HG03442 (cell line): ENCODE results near the gene BLID.

Source experiments
- ATAC-seq: cut with Tn5 transposase; IDR thresholded peaks from one replicate; pipeline ENCODE4 v1.9.1; 2021; ENCODE audit warnings: mild to moderate bottlenecking, moderate library complexity; ENCODE audit not compliant: unreplicated experiment

BLID gene

GRCh38 chr11:122085264-122085663 lies 30.8 kb downstream of the BLID start:
- no peak for ATAC-seq

DNA sequence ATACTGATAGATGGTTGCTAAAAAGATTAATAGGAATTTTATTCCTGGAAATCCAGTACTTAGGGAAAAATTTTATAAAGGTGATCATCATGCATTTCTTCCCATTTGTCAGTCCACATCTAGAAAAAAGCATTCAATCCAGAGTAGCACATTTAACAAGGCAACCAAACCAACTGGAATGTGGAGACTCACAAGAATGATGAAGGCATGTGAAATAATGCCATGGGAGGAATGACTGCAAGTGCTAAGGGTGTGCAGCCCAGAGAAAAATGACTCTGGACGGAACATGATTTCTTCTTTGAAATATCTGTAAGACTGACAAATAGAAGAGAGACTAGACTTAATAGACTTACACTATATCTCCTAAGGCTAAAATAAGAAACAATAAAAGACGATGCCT lies 33.8 kb downstream of the BLID start:
- ATAC-seq, result no peak

DNA sequence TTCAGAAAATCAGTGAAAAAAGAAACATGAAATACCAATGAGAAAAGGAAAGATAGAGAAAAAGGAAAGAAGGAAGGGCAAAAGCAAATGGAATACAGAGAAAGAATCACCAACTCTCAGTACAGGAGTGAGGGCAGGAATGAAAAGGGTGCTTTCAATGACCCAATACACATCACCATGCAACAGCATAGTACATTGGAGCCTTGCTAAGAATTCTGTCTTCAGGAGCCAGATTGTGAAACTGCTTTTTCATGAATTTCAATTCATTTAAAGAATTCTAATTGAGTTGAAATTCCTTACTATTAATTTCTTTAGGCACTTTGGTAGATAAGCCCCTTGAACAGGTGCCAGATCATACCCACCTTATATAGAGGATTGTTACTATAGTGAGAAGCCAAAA lies 34.9 kb downstream of the BLID start:
- ATAC-seq, result no peak

GRCh38 chr11:122077459-122077858 lies 38.6 kb downstream of the BLID start:
- no peak for ATAC-seq

GRCh38 chr11:122076512-122077120 lies 39.4 kb downstream of the BLID start:
- ATAC-seq, result no peak

- ATAC-seq, result no peak
Observed at GRCh38 chr11:122075016-122075415, 41.0 kb downstream of the BLID start.

DNA sequence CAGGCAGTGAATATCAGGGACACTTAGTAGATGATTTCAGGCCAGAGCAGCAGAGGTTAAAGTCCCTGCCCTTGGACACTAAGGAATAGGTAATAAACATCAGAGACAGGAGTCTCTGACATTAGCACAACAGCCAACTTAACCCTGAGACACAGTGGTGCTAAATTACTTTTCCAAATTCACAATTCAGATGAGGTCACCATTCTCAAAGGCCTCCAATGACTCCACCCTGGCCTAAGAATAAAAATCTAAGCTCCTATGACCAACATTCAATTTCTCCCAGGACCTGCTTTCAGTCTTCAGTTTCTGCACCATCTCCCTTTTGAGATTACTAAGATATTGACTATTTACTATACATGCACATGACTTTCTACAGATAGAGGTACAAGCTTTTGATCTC lies 42.0 kb downstream of the BLID start:
- ATAC-seq, result no peak

DNA sequence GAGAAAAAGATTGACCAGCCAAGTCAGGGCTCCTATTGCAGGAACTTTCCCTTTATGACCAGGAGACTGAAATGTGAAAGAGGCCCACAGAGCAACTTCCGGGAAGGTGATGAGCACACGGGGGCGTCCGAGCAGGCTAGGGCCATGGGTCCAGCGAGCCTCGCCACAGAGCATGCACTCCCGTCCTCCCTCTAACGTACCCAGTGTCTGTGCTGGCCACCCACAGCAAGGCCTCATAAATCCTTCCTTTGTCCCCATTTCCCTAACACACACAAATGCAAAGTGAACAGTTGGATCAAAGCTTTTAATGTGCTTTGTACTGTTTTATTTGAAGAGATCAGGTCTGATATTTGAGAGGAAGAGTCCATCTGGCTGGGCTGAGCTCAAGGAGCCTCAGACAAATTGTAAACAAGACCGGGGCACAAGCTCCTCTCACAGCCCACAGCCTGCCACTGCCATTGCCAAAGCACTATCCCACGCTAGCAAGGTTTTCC lies 44.3 kb downstream of the BLID start:
- ATAC-seq, result no peak

DNA sequence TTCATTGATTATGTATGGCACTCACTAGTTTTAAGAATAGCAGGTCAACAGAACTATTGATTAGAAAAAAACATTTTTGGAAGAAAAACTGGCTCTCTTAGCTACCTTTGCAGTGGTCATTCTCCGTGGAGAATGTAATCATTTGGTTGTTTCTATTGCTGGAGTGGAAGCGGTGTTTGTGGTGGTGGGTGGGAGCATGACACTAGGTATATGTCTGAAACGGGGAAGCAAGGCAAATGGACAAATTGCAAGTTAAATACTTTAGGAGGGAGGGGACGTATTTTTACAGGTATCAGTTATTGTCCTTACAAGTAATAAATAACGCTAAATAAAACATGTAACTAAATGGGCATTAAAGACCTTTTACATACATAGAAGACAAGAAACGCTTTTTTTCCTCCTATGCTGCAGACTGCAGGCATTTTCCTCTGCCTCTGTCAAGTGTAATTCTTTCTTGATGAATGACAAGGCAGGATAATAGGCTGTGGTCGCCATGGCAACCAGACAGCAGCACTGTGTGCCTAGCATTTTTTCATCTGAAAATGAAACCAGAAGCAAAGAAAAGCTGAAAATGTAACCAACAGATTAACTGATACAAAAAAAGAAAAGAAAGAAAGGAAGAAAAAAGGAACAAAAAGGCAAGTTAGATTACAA lies 46.2 kb downstream of the BLID start:
- ATAC-seq, result no peak

DNA sequence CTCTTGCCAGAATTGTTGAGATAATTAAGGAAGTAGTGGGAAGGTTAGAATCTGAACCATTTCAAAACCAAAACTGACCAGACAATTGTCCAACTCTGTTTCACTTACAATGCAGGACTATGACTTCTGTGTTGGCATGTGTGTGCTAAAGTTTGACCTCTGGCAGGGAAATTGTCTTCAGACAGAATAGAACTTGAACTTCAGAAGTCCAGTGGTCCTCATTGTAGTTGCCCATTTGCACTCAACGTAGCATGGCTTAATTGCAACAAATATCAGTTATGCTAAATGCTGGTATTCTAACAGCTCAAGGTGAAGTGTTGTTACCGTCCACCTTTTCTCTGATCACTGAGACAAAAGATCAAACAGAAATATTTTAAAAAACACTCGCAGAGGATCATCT lies 47.2 kb downstream of the BLID start:
- no peak for ATAC-seq

- ATAC-seq, result no peak
Observed at GRCh38 chr11:122068141-122068540, 47.9 kb downstream of the BLID start.
